ENCODE results near the gene DYRK4.

The DYRK4 gene

GRCh38 chr12:4628406-4628805 is 66.4 kb downstream of the DYRK4 start:
- no peak for DNase-seq

GRCh38 chr12:4630262-4630661 is 68.3 kb downstream of the DYRK4 start:
- DNase-seq = no peak

DNA sequence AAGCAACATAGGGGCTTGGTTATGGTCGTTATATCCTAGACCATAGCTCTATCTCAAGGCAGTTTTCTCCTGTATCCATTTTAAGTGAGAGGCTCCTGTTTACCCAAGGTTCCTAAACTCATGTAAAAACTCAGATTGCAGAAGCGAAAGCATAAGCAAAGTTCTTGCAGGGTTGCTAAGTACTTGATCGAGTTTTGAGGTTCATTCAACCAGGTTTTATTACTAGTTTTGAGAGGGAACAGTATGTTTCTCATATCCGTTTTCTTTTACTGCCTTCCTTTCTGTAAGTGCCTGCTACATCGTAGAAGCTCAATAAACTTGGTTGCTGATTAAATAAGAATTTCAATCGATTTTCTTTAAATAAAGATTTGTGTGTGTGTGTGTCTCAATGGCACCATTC is 81.7 kb downstream of the DYRK4 start:
- no peak for DNase-seq

DNA sequence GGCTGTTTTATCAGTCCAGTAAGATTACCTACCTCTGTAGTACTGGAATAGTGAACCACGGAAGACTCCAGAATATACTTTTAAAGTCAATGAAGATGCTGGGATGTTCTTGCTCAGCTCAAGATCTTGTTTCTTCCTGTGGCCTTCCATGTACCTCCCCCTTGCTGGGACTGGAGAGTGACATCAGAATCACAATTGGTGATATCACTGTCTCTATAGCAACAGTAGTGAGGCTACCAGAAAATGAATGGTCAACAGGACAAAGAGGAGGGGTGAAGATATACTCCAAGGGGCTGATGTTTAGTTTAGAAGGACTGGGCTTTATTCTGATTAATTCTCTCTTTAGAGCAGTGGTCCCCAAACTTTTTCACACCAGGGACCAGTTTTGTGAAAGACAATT is 83.0 kb downstream of the DYRK4 start:
- DNase-seq = no peak

DNA sequence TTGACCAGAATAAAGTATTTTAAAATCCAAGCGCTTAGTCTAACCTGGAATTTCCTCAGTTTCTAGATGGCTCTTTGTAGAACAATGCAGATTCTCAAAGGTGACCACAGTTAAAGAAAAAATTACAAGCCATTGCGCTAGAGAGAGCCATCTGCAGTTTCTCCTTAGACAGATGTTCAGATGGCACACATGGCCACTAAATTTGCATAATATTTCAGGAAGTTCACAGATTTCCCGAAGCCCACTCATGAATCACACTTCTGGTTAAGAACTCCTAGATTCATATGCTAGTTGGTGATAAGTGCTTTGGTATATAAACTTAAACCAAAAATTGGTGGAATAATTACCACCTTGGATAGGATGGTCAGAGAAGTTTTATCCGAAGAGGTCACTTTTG is 86.1 kb downstream of the DYRK4 start:
- peak; percentile 28 to 41 for DNase-seq

- peak; percentile 74 to 77 for DNase-seq
These were observed 86.7 kb downstream of the DYRK4 start, which contains the start of the genes AKAP3 and NDUFA9 for GRCh38 chr12:4648501-4649357. Gene AKAP3, minus strand, starts transcription at chr12:4649051. Its CDS starts 10,855 bp downstream, at chr12:4638196. Gene NDUFA9, plus strand, starts transcription at chr12:4649114. Its CDS starts 13 bp downstream, at chr12:4649127.

DNA sequence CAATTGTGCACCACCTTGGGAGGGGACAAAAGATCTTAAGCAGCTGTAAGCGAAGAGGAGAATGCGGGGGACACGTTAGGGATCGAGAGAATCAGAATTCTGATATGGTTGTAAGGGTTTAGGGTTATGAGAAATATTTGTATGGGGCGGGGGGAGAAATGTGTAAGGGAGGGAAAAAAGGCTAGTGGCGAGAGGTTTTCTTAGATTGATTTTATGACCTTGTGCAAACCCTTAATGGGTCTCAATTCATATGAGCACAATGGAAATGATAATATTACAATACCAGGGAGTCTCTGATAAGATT is 87.3 kb downstream of the DYRK4 start:
- DNase-seq = no peak

GRCh38 chr12:4653257-4653656 is 91.2 kb downstream of the DYRK4 start:
- DNase-seq = no peak

DNA sequence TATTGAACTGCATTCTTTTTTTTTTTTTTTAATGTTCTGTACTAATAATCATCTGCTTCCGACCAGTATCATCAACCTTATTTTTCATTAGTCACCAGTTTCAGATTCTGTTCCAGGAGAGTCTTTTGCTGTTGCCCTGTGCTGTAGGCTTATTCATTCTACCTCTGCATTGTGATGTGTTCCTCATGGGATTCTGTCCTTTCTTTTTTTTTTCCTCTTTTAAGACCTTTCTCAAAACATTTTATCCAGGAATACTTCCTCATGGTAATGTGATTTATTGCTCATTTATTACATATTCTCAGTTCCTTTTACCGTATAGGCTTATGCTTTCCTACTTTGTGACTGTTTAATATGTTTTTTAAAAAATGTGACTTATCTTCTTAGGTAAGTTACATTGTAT is 91.7 kb downstream of the DYRK4 start:
- no peak for DNase-seq

Measured in AML-193 (cell line).